Measurements from ENCODE around the gene KIF6.

- TF ChIP-seq, protein P1, sequence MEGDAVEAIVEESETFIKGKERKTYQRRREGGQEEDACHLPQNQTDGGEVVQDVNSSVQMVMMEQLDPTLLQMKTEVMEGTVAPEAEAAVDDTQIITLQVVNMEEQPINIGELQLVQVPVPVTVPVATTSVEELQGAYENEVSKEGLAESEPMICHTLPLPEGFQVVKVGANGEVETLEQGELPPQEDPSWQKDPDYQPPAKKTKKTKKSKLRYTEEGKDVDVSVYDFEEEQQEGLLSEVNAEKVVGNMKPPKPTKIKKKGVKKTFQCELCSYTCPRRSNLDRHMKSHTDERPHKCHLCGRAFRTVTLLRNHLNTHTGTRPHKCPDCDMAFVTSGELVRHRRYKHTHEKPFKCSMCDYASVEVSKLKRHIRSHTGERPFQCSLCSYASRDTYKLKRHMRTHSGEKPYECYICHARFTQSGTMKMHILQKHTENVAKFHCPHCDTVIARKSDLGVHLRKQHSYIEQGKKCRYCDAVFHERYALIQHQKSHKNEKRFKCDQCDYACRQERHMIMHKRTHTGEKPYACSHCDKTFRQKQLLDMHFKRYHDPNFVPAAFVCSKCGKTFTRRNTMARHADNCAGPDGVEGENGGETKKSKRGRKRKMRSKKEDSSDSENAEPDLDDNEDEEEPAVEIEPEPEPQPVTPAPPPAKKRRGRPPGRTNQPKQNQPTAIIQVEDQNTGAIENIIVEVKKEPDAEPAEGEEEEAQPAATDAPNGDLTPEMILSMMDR (conservative IDR thresholded peaks at IDR 0.05; ENCODE audit: low read depth, low read length), result no peak
- TF ChIP-seq EZH2 (IDR thresholded peaks at IDR 0.05; ENCODE audit: borderline replicate concordance, low read depth, low read length, poor library complexity, severe bottlenecking), result no peak
These were observed 240.9 kb downstream of the KIF6 start for GRCh38 chr6:39484276-39484675.
